Activated naive CD4-positive, alpha-beta T cell treated with anti-CD3 and anti-CD28 coated beads, Interleukin-2, amount 50 U/mL, for 16 hours (primary cell): Measurements from ENCODE around the gene LMCD1.

Experiments
- DNase-seq: peaks from one replicate; pipeline ENCODE4 v3.0.0-alpha.2; 2020

Gene LMCD1

GRCh38 chr3:8539419-8539818 lies 37.8 kb downstream of the LMCD1 start:
- DNase-seq: no peak

- DNase-seq: no peak
Measured at GRCh38 chr3:8540456-8540855, 38.8 kb downstream of the LMCD1 start.

- DNase-seq: no peak
Measured at GRCh38 chr3:8541486-8541885, 39.9 kb downstream of the LMCD1 start.

GRCh38 chr3:8542190-8543135 lies 40.8 kb downstream of the LMCD1 start:
- DNase-seq: no peak

- no peak for DNase-seq
Measured at GRCh38 chr3:8546609-8547008, 45.0 kb downstream of the LMCD1 start.

- DNase-seq: no peak
Measured at GRCh38 chr3:8548502-8549275, 47.1 kb downstream of the LMCD1 start.

GRCh38 chr3:8549354-8549753 lies 47.7 kb downstream of the LMCD1 start:
- DNase-seq: no peak

GRCh38 chr3:8550611-8551010 lies 49.0 kb downstream of the LMCD1 start:
- no peak for DNase-seq

- no peak for DNase-seq
Measured at GRCh38 chr3:8552223-8552762, 50.7 kb downstream of the LMCD1 start.

- no peak for DNase-seq
Measured at GRCh38 chr3:8553405-8553804, 51.8 kb downstream of the LMCD1 start.

- DNase-seq: no peak
Measured at GRCh38 chr3:8554696-8555095, 53.1 kb downstream of the LMCD1 start.

- DNase-seq: no peak
Measured at GRCh38 chr3:8555113-8555661, 53.6 kb downstream of the LMCD1 start.

GRCh38 chr3:8555725-8556472 lies 54.3 kb downstream of the LMCD1 start:
- DNase-seq: no peak

GRCh38 chr3:8556473-8556869 lies 54.8 kb downstream of the LMCD1 start:
- DNase-seq: no peak

GRCh38 chr3:8557298-8557697 lies 55.7 kb downstream of the LMCD1 start:
- DNase-seq: no peak

GRCh38 chr3:8558645-8559044 lies 57.0 kb downstream of the LMCD1 start:
- DNase-seq: no peak

GRCh38 chr3:8559351-8559750 lies 57.7 kb downstream of the LMCD1 start:
- no peak for DNase-seq

GRCh38 chr3:8560366-8561007 lies 58.9 kb downstream of the LMCD1 start:
- no peak for DNase-seq

- DNase-seq: no peak
Measured at GRCh38 chr3:8561370-8561769, 59.7 kb downstream of the LMCD1 start.

GRCh38 chr3:8562081-8562595 lies 60.5 kb downstream of the LMCD1 start:
- no peak for DNase-seq

GRCh38 chr3:8563146-8563545 lies 61.5 kb downstream of the LMCD1 start:
- DNase-seq: no peak

GRCh38 chr3:8563597-8563996 lies 62.0 kb downstream of the LMCD1 start:
- no peak for DNase-seq
